Activated naive CD8-positive, alpha-beta T cell treated with anti-CD3 and anti-CD28 coated beads, Interleukin-2, amount 50 U/mL, for 16 hours (primary cell): ENCODE data around the gene FTO.

Experiments used
- DNase-seq: peaks from one replicate; pipeline ENCODE4 v3.0.0-alpha.2; 2020; ENCODE audit warnings: low read depth, low spot score

The FTO gene

GRCh38 chr16:53708490-53708889 lies 4.5 kb downstream of the FTO start:
- no peak for DNase-seq

GRCh38 chr16:53711390-53711789 lies 7.4 kb downstream of the FTO start:
- DNase-seq: no peak

GRCh38 chr16:53712065-53712464 lies 8.1 kb downstream of the FTO start:
- DNase-seq: no peak

- no peak for DNase-seq
Measured at GRCh38 chr16:53713403-53714204, 9.6 kb downstream of the FTO start.

GRCh38 chr16:53714205-53715022 lies 10.5 kb downstream of the FTO start:
- DNase-seq: no peak

GRCh38 chr16:53715023-53715384 lies 11.0 kb downstream of the FTO start:
- no peak for DNase-seq

- no peak for DNase-seq
Measured at GRCh38 chr16:53717577-53717976, 13.6 kb downstream of the FTO start.

GRCh38 chr16:53721017-53721416 lies 17.1 kb downstream of the FTO start:
- no peak for DNase-seq

GRCh38 chr16:53726625-53727024 lies 22.7 kb downstream of the FTO start:
- no peak for DNase-seq

- no peak for DNase-seq
Measured at GRCh38 chr16:53730693-53731092, 26.7 kb downstream of the FTO start.

GRCh38 chr16:53732296-53732929 lies 28.5 kb downstream of the FTO start:
- no peak for DNase-seq

- DNase-seq: no peak
Measured at GRCh38 chr16:53734908-53735307, 31.0 kb downstream of the FTO start.

- DNase-seq: no peak
Measured at GRCh38 chr16:53736297-53736696, 32.3 kb downstream of the FTO start.

GRCh38 chr16:53737552-53737951 lies 33.6 kb downstream of the FTO start:
- DNase-seq: no peak

GRCh38 chr16:53740476-53740875 lies 36.5 kb downstream of the FTO start:
- no peak for DNase-seq

GRCh38 chr16:53740933-53741531 lies 37.1 kb downstream of the FTO start:
- no peak for DNase-seq

- no peak for DNase-seq
Measured at GRCh38 chr16:53741546-53741945, 37.6 kb downstream of the FTO start.

GRCh38 chr16:53743149-53743566 lies 39.2 kb downstream of the FTO start:
- no peak for DNase-seq

- DNase-seq: no peak
Measured at GRCh38 chr16:53744449-53744848, 40.5 kb downstream of the FTO start.

- no peak for DNase-seq
Measured at GRCh38 chr16:53745086-53745485, 41.1 kb downstream of the FTO start.

- no peak for DNase-seq
Measured at GRCh38 chr16:53745753-53746266, 41.9 kb downstream of the FTO start.

GRCh38 chr16:53752560-53752959 lies 48.6 kb downstream of the FTO start:
- DNase-seq: no peak
